Stimulated activated CD4-positive, alpha-beta T cell treated with anti-CD3 and anti-CD28 coated beads, TNF-alpha, amount 100 ng/mL, for 4 hours (primary cell): ENCODE results near the gene LACRT.
A peak's percentile ranks its signal among the peaks of the same experiment; 100 is the strongest.
"Not testable (repeated sequence)": the region's sequence is repeated elsewhere in the genome, so short reads cannot be mapped to it uniquely, and the experiment has no call there.

Source experiments
- DNase-seq, 3 experiments: peaks; one replicate each; pipeline ENCODE4 v3.0.0-alpha.2; 2020; ENCODE audit warnings: low read depth in 3 of 3

The LACRT gene

GRCh38 chr12:54639112-54639511 is 4.4 kb upstream of the LACRT start:
- DNase-seq, result not testable (repeated sequence)

DNA sequence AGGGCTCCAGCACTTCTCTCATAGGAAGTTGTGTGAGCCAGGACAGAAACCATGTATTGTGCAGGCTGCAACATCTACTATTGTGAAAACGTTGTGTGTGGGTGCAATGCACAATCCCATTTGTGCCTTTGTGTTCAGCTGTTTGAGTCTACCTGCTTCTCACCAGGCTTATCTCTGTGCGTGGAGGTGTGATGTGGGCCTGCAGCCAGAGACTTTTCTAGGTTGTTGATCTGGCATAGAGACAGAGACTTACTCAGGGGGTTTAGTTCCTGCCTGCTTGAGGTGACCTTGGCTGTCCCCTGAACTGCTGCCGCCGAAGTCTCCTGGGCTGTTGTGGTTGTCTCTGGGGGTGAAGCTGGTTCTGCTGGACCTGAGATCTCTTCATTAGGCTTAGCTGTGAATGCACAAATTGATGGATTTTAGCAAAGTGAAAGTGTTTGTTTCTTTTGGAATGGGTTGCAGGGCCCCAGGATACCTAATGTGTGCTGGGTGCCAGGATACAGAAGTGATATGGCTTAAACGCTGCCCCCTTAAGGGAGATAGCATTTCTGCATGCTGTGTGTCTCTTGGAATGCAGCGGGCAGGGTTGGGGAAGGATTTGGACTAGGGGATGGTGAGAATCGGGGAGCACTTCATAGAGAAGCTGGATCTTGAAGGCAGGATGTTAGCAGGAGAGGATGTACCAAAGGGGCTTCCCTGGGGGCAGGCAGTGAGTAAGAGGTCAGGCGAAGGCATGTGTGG is 2.5 kb downstream of the LACRT start:
- no peak for DNase-seq

DNA sequence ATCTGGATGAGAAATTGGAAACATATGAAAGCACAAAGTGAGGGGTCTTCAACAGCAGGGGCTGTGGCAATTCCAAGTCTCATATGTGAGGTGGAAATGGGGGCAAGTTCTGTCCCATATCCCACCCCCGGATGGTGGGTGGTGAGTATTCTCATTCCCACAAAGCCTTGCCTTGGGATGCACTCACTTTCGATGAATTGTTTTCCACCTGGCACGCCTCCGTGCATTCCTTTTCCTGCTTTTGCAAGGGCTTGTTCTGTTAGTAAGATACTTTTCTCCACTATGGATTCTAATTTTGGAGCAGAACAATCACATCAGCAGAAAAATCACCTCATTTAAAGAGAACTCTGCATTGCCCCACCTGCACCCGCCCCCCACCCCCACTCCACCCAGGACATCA is 3.1 kb downstream of the LACRT start:
- DNase-seq, result no peak

DNA sequence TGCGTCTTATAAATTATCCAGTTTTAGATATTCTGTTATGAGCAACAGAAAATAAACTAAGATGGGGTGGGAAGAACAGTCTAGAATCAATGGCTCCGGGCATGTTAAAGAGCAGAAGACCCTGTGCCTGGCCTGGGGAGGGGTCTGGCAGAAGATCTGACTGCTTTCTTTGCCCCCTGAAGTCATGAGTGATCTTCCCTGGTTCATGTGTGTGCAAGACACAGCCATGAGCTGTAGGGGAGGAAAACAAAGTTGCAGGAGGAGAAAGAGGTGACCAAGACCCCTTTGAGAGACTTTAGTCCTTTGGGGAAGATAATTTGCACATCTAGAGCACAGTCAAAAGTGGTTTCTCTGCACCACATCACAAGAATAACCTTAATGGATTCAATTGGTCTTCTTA is 4.8 kb downstream of the LACRT start:
- no peak for DNase-seq

GRCh38 chr12:54628186-54628846 is 6.4 kb downstream of the LACRT start:
- no peak for DNase-seq

DNA sequence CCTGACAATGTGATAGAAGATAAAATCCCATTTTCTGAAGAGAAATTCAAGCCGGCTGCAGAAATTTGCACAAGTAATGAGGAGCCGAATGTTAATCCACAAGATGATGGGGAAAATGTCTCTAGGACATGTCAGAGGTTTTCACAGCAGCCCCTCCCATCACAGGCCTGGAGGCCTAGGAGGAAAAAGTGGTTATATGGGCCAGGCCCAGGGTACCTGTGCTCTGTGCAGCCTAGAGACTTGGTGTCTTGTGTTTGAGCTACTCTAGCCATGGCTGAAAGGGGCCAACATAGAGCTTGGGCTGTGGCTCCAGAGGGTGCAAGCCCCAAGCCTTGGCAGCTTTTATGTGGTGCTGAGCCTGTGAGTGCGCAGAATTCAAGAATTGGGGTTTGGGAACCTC is 7.4 kb downstream of the LACRT start:
- DNase-seq, result no peak

GRCh38 chr12:54625598-54625997 is 9.1 kb downstream of the LACRT start:
- no peak for DNase-seq

- no peak for DNase-seq
Measured at GRCh38 chr12:54624315-54625279, 10.1 kb downstream of the LACRT start.

DNA sequence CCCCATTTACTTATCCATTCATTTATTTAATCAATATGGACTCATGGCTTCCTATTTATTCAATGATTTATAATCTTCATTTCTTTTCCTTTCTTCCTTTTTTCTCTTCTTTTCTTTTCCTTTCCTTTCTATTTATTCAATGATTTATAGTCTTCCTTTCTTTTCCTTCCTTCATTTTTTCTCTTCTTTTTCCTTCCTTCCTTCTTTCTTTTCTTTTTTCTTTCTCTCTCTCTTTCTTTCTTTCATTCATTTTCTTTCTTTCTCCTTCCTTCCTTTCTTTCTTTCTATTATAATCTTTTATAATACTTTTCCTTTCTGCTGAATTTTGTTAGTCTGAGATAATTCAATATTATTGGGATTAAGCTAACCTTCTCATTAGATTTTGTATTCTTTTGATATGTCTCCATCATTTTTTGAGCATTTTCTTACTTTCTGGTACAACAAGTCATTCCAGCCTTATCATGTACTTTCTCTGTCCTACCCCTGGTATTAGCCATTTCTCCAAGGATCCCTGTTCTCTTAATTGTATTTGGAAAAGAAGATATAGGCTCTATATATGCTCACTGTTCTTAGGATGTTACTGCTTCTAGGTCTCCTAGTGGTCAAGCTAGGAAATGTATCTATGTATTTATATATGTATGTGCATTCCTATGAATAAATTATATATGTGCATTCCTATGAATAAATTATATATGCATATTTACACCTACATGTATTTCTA is 12.1 kb downstream of the LACRT start:
- no peak for DNase-seq

- DNase-seq, result no peak
Measured at GRCh38 chr12:54616933-54617680, 17.6 kb downstream of the LACRT start.

DNA sequence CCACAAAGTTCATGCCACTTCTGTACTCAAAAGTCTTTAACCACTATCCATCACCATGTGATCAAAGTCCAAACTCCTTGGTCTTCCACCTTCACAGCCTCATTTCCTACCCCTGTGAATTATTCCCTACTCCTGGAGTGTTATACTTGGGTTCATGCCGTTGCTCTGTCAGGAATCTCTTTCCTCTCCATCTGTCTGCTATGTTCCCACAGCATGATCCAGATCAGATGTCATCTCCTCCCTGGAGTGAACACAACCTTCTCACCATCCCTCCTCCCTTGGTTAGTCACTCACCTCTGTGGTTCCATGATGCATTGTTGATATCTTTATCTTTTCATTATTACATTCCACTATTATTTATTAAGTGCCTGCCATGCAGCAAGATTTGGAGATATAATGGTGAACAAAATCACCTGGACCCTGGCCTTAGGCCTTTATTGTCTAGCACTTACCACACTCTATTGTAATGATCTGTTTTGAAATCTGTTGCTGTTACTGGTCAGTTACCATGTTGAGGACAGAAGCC is 22.4 kb downstream of the LACRT start:
- no peak for DNase-seq

GRCh38 chr12:54611715-54612149 is 23.0 kb downstream of the LACRT start:
- no peak for DNase-seq

GRCh38 chr12:54608769-54609168 is 25.9 kb downstream of the LACRT start:
- no peak for DNase-seq

DNA sequence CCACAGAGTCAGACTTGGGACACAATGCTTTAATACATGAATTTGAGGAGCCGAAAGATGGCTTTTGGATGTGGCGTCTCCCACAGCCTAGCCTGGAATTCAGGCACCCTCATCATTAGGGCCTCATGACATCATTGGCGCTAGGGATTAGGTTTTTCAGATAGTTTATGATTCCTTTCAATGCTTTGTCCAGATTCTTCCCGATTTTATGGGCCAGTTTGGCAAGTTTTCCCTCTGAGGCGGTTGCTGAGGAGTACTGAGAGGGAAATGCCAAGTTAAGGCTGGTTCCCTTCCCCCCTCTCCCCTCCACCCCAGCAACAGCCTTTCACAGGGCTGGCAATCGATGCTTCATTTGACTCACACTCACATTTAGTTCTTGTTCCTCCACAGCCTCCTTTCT is 26.5 kb downstream of the LACRT start:
- no peak for DNase-seq

DNA sequence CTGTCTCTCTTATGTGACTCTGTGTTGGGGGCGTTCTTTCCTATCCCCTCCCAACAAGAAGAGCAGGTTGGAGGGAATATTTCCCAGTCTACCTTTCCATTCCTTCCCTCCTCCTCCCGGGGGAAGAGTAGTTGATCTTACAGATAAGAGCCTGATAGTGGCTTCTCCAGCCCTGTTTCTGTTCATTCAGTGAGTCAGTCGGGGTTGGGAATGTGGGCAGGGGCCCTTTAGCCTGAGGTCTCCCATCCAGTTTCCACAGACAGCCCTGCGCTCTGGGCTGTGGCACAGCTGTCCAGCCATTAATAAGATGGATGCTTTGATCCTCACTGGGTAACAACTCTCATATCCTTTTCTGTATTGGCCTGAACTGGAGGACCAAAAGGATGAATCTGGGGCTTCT is 28.1 kb downstream of the LACRT start:
- no peak for DNase-seq

- DNase-seq, result no peak
Measured at GRCh38 chr12:54605138-54605970, 29.3 kb downstream of the LACRT start.

GRCh38 chr12:54604436-54604835 is 30.3 kb downstream of the LACRT start:
- DNase-seq, result no peak

DNA sequence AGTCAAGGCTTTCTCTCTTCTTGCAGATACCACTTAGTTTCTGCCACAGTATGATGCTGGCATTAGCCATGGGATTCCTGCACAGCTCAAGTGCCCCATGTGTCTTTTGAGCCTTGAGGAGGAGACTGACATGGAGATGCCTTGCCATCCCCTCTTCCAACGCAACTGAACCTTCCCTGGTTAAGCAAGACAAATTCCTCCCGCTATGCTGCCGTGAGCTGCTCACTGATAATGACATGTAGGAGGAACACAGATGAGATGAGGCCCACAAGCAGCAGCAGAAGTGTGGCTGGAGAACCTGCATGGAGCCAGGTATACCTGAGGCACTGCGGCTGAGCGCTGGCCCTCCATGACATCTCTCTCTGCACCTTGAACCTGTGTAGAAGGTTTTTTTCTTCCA is 30.8 kb downstream of the LACRT start:
- no peak for DNase-seq

DNA sequence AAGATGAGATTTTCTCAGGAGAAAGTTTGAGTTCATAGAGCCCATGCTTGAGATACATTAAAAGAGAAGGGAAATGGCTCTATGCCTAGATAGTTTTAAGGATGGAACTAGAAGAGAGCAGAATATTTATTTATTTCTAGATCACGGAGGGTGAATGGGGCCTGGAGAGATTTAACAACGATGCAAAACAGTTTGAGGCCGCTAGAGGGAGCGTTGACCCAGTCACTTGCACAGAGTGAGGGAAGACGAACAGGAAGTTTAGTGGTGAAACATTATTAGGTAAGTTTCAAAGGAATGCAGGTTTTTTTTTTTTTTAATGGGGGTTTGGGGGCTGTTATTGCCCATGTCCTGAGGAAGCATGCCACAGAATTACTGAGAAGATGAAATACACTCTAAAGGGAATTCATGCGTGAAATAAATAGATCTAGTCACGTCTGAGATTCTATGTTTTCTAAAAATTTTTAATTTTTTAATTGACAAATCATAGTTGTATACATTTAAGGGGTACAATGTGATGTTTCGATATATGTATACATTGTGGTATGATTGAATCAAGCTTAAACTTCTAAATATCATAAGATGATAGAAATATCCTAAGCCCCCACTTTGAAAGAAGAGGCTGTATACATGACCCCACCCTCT is 31.4 kb downstream of the LACRT start:
- peak in 2 of 3 experiments; percentile 22 to 41 for DNase-seq
